Upper lobe of left lung (tissue), 4 donors: Measurements from ENCODE around the gene MYO7A.

Experiments used
- POLR2A ChIP-seq, 4 donors: fragments of 450-650 bp; IDR thresholded peaks; one replicate each; pipeline ENCODE4 v1.5.1; 2016 to 2017; ENCODE audit warnings: antibody characterized with exemption in 4 of 4, mild to moderate bottlenecking in 2 of 4
- POLR2AphosphoS5 ChIP-seq, 2 donors: sonication (generic); formaldehyde crosslinking; IDR thresholded peaks; one replicate each; pipeline ENCODE4 v1.5.1; 2017; ENCODE audit warnings: antibody characterized with exemption in 2 of 2
- TF ChIP-seq, protein P1 (sequence below), 6 experiments: fragments of 450-650 bp in 4 of 6; fragments of 200-600 bp in 2 of 6; sonication (generic) in 2 of 6; IDR thresholded peaks; one replicate each; pipeline ENCODE4 v1.5.1; 2016 to 2019; ENCODE audit warnings: antibody characterized with exemption in 6 of 6

DNA sequence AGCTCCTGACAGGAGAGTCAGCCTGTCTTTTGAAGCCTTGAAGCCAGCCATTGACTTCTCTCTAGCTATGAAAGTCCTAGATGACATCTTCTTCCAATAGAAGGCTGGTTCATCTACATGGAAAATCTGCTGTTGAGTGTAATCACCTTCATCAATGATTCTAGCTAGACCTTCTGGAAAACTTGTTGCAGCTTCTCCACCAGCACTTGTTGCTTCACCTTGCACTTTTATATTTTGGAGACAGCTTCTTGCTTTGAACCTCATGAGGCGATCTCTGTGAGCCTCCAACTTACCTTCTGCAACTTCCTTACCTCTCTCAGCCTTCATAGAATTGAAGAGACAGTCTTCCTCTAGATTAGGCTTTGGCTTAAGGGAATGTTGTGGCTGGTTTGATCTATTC lies 58.3 kb downstream of the MYO7A start:
- TF ChIP-seq, protein P1, sequence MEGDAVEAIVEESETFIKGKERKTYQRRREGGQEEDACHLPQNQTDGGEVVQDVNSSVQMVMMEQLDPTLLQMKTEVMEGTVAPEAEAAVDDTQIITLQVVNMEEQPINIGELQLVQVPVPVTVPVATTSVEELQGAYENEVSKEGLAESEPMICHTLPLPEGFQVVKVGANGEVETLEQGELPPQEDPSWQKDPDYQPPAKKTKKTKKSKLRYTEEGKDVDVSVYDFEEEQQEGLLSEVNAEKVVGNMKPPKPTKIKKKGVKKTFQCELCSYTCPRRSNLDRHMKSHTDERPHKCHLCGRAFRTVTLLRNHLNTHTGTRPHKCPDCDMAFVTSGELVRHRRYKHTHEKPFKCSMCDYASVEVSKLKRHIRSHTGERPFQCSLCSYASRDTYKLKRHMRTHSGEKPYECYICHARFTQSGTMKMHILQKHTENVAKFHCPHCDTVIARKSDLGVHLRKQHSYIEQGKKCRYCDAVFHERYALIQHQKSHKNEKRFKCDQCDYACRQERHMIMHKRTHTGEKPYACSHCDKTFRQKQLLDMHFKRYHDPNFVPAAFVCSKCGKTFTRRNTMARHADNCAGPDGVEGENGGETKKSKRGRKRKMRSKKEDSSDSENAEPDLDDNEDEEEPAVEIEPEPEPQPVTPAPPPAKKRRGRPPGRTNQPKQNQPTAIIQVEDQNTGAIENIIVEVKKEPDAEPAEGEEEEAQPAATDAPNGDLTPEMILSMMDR (IDR thresholded peaks at IDR 0.05): no peak
- TF ChIP-seq POLR2AphosphoS5 (IDR thresholded peaks at IDR 0.05) (no peak), POLR2A (IDR thresholded peaks at IDR 0.05) (no peak)
